T-helper 2 cell treated with Interferon-gamma antibody and Interleukin-4, amounts not matched to agents 100 ng/mL and 5 ng/mL, for 36 hours (primary cell): ENCODE results near the gene SUPT20H. TPM values are rescaled to one million over a fixed set of nuclear protein-coding genes. Genes with fewer than 3 reads are reported as not detected.

Experiments used
- total RNA-seq: library from RNA; stranded (reverse); gene quantifications from 2 replicates; pipeline ENCODE4 v1.2.3, GENCODE V29; 2022

The SUPT20H gene
- total RNA-seq, 1 donor from 2014 or later: 68.3 TPM

Other genes with a start within 250 kb of the SUPT20H start
- 14.7 and 16.5 TPM in 2 replicates for gene RFXAP, start 240.5 kb downstream of the SUPT20H start, total RNA-seq
- not detected in 2 replicates for gene SMAD9, start 139.4 kb downstream of the SUPT20H start, total RNA-seq
- gene ALG5, start 60.3 kb downstream of the SUPT20H start, total RNA-seq: 40.7 and 41.1 TPM in 2 replicates
- gene EXOSC8, start 58.9 kb downstream of the SUPT20H start, total RNA-seq: 101 and 104 TPM in 2 replicates
- not detected in 2 replicates for gene CSNK1A1L, start 46.0 kb upstream of the SUPT20H start, total RNA-seq